Tibial nerve (tissue), 3 donors: Measurements from ENCODE around the gene IL1R1.

Experiments used
- POLR2A ChIP-seq, 2 donors: fragments of 450-650 bp; IDR thresholded peaks; one replicate each; pipeline ENCODE4 v1.6.1; 2017; ENCODE audit warnings: antibody characterized with exemption in 2 of 2, mild to moderate bottlenecking in 2 of 2, moderate library complexity in 2 of 2
- TF ChIP-seq, protein P1 (sequence below), 5 experiments: fragments of 200-600 bp in 3 of 5; fragments of 450-650 bp in 2 of 5; sonication (generic) in 3 of 5; IDR thresholded peaks; one replicate each; pipeline ENCODE4 v1.5.1; 2016 to 2019; ENCODE audit warnings: antibody characterized with exemption in 5 of 5, mild to moderate bottlenecking in 3 of 5, moderate library complexity in 2 of 5

DNA sequence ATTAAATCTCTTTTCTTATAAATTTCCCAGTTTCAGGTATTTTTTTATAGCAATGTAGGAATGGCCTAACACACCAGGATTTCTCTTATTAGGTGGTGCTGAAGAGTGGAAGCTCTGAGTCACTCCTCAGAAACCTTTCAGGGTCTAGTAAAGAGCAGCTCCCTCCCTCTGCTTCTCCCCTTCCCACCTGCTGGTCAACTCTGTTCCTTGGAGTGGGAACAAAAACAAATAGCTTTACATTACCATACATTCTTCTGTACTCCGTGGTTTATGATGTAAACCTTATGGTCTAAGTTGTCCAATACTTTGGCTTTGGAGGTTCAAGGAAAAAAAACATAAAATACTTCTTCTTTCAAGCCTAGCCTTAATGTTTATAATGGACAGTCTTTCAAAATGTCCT lies 2.7 kb upstream of the IL1R1 start:
- TF ChIP-seq, protein P1, sequence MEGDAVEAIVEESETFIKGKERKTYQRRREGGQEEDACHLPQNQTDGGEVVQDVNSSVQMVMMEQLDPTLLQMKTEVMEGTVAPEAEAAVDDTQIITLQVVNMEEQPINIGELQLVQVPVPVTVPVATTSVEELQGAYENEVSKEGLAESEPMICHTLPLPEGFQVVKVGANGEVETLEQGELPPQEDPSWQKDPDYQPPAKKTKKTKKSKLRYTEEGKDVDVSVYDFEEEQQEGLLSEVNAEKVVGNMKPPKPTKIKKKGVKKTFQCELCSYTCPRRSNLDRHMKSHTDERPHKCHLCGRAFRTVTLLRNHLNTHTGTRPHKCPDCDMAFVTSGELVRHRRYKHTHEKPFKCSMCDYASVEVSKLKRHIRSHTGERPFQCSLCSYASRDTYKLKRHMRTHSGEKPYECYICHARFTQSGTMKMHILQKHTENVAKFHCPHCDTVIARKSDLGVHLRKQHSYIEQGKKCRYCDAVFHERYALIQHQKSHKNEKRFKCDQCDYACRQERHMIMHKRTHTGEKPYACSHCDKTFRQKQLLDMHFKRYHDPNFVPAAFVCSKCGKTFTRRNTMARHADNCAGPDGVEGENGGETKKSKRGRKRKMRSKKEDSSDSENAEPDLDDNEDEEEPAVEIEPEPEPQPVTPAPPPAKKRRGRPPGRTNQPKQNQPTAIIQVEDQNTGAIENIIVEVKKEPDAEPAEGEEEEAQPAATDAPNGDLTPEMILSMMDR (IDR thresholded peaks at IDR 0.05): no peak
- TF ChIP-seq POLR2A (IDR thresholded peaks at IDR 0.05): no peak
